ENCODE results near the gene UBE2J2. TPM values are rescaled to one million over a fixed set of nuclear protein-coding genes. Genes with fewer than 3 reads are reported as not detected.
A peak's percentile ranks its signal among the peaks of the same experiment; 100 is the strongest.

Gene UBE2J2
- polyA plus RNA-seq, 2 of the 4 experiments (the other 2 are of a cell fraction): 21.2 to 36.2 TPM

- H3K9me3 ChIP-seq: no peaks in the 10 kb centered on the region
- peak overlapping the region; percentile 99 for H3K4me3 ChIP-seq
- POLR2A ChIA-PET: no interaction called here
- no peak for ATAC-seq
- TF ChIP-seq SMC3 (IDR thresholded peaks at IDR 0.05): no peak
- no peak for TF ChIP-seq BCL3 (IDR thresholded peaks at IDR 0.05)
- TF ChIP-seq ZFP36 (IDR thresholded peaks at IDR 0.05; ENCODE audit: borderline replicate concordance, partially characterized antibody): no peak
- TF ChIP-seq MAX (IDR thresholded peaks at IDR 0.05): no peak
- no peak for TF ChIP-seq TP53 (CRISPR knock-in tag; IDR thresholded peaks at IDR 0.05)
- TF ChIP-seq RNF2 (IDR thresholded peaks at IDR 0.05; ENCODE audit: borderline replicate concordance, low read depth): no peak
- no peak for TF ChIP-seq HOXA7 (CRISPR knock-in tag; IDR thresholded peaks at IDR 0.05)
- no peak for TF ChIP-seq JUN (IDR thresholded peaks at IDR 0.05)
- CTCF ChIA-PET: interaction anchor here (1.0 to 1.4 kb wide), 2 partner anchors 34 to 150 kb away, joined by 3 to 7 read pairs; no protein-coding TSS in a partner anchor
- H3K4me1 ChIP-seq: peaks cover 17% of the 10 kb centered on the region
- H3K27ac ChIP-seq: peak overlapping the region; percentile 95 to 99
- peak overlapping the region; percentile 93 for H3K4me2 ChIP-seq
- no peak for FAIRE-seq
- DNase-seq (ENCODE audit: low read depth in 1 of 2, low spot score in 1 of 2): no peak
- 49% methylated on average over 19 of the region's 43 CpGs for WGBS (ENCODE audit: missing lambda C conversion rate)
These were observed 1.1 kb downstream of the UBE2J2 start for GRCh38 chr1:1272341-1273208.

GRCh38 chr1:1270813-1271212 lies 2.8 kb downstream of the UBE2J2 start:
- CTCF ChIA-PET: interaction anchor here (1.3 to 1.4 kb wide), 2 partner anchors 21 to 149 kb away, joined by 3 to 7 read pairs; no protein-coding TSS in a partner anchor
- 96% methylated on average over 6 of the region's 7 CpGs for WGBS (ENCODE audit: missing lambda C conversion rate)
- POLR2A ChIA-PET: interaction anchor here (0.7 to 1.1 kb wide), 2 partner anchors 11 to 154 kb away, joined by 3 to 5 read pairs; no protein-coding TSS in a partner anchor
- FAIRE-seq (no peak), ATAC-seq (no peak), DNase-seq (ENCODE audit: low read depth in 1 of 2, low spot score in 1 of 2) (no peak)
- peak overlapping the region; percentile 93; the same call in 2 of the 3 replicates for H3K4me2 ChIP-seq
- TF ChIP-seq PHF8 (IDR thresholded peaks at IDR 0.05; ENCODE audit: borderline replicate concordance, low read depth): no peak
- no peak for TF ChIP-seq HDAC2 (IDR thresholded peaks at IDR 0.05)
- TF ChIP-seq CTCF (IDR thresholded peaks at IDR 0.05): no peak
- no peak for TF ChIP-seq REST (IDR thresholded peaks at IDR 0.05)
- TF ChIP-seq HES2 (IDR thresholded peaks at IDR 0.05): no peak
- TF ChIP-seq SREBF2 (IDR thresholded peaks at IDR 0.05): no peak
- TF ChIP-seq HOXB5 (CRISPR knock-in tag; IDR thresholded peaks at IDR 0.05): no peak
- TF ChIP-seq CBX8 (IDR thresholded peaks at IDR 0.05): no peak
- no peak for TF ChIP-seq HOXB13 (CRISPR knock-in tag; IDR thresholded peaks at IDR 0.05; ENCODE audit: low read depth)
- TF ChIP-seq FOSB (CRISPR knock-in tag; IDR thresholded peaks at IDR 0.05): no peak
- no peak for TF ChIP-seq MAZ (IDR thresholded peaks at IDR 0.05; ENCODE audit: borderline replicate concordance, low read depth, low read length)
- no peak for TF ChIP-seq MAX (IDR thresholded peaks at IDR 0.05)
- no peak for TF ChIP-seq NFE2L2 (conservative IDR thresholded peaks at IDR 0.05; ENCODE audit: low read length)
- no peak overlapping the region for H3K27ac ChIP-seq
- peaks cover 17% of the 10 kb centered on the region for H3K4me1 ChIP-seq
- no peak overlapping the region for H3K4me3 ChIP-seq
- no peaks in the 10 kb centered on the region for H3K9me3 ChIP-seq
